Activated CD4-positive, alpha-beta T cell treated with anti-CD3 and anti-CD28 coated beads, Interleukin-2, amount 50 U/mL, for 24 hours (primary cell): Measurements from ENCODE around the gene PAM.
"Not testable (repeated sequence)": the region's sequence is repeated elsewhere in the genome, so short reads cannot be mapped to it uniquely, and the experiment has no call there.

Experiments used
- DNase-seq, 2 donors: peaks; one replicate each; pipeline ENCODE4 v3.0.0-alpha.2; 2020; ENCODE audit warnings: low read depth in 1 of 2, low spot score in 1 of 2

Gene PAM

DNA sequence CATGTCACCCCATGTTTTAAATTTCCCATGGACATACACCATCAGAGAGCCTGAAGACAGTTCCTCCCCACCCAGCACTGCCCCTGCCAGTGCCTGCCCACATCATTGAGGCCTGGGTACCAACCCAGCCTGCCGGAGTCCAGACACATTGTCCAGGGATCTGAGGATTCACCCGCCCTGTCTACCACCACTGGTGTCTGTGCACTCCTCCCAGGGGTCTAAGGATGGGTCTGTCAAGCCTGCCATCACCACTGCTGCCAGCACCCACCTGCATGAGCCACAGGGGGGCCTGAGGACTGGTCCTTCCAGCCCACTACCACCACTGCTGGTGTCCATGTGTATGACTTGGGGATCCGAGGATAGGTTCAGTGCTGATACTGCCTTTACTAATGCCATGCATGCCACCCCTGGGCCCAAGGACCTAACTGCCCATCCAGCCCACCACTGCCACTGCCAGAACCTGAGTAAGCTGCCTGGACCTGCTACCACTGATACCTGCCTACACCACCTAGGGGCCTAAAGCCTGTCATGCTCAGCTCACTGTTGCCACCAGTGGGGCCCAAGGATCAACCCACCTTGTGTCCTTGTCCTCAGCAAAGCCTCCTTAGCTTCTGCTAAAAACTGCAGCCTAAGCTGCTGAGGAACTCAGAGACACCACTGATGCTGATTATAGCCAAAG lies 227.0 kb downstream of the PAM start:
- DNase-seq = no peak

DNA sequence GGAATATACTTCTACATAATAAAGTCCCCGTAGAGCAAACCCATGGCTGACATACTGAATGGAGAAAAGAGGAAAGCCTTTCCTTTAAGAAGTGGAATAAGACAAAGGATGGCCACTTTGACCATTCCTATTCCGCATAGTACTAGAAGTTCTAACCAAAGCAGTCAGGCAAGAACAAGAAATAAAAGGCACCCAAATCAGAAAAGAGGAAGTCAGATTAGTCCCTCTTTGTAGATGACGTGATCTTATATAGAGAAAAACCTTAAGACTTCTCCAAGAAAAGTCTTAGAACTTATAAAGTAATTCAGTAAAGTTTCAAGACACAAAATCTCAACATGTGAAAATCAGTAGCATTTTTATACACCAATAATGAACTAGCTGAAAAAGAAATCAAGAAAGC lies 231.0 kb downstream of the PAM start:
- DNase-seq = no peak

DNA sequence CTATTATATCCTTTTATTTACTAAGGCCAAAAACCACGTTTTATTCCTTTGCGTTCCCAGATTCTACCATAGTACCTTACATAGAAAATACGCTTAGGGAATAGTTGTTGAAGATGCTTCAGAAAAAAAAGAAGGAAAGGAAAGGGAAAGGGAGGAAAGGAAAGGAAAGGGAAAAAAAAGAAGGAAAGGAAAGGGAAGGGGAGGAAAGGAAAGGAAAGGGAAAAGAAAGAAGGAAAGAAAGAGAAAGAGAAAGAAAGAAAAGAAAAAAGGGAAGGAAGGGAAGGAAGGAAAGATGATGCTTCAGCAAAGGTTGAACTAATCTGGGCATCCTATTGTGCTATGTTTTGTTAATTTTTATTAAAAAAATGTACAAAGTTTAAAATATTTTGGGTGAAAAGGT lies 233.4 kb downstream of the PAM start:
- DNase-seq = no peak

DNA sequence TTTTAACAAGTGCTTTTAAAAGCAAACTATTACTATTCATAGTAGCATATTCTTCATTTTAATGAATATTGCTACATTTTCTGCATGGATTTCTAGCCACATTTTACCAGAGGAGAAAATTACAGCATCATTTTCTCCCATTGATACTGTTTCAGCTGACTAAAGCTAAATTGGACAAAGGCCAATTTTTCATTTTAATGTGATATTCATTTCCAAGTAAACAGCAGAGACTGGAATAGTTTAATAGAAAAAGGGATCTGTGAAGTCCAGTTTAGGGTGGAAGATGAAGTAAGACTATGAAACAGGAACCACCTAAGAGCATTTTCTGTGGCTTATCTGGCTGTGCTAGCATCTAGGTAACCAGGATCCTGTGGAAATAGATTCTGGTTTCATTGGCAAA lies 236.7 kb downstream of the PAM start:
- DNase-seq = no peak

DNA sequence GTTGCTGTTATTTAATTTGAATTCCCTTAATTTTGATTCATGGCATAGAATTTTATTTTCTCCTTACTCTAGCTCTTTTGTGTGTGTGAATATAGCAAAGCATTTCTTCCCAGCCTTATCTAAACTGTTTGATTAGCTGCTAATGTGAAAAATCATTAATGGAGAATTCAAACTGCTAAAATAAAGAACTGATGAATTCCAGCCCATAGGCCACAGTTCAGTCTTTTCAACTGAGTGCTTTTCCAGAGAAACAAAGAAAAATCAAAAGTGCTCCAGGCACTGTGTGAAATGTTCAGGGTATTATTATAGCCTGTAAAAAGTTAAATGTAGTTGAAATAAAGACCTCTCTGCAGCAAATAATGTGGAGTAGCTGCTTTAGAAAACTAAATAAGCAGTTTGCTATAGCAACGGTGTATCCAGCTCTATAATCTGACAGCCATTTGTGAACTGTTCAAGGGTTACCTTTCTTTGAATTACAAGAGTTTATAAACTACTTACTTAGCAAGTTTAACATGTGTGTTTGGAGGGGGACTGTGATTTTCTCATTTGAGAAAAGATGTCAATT lies 241.0 kb downstream of the PAM start:
- DNase-seq = no peak

DNA sequence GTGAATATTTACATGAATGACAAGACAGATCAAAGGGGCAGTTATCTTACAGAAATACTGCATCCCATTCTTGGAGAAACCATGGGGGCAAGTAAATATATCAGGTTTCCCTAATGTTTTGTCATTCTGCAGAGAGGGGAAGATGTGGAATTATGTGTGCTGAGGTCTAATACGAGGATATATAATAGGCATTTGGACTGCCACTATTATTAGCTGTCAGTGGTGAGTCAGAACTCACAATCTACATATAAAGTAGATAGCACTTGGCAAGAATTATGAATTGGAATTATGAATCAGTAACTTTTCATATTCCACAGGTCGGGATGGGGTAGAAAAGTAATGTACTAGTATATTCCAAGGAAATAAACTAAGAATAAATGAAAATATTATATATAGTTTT lies 243.1 kb downstream of the PAM start:
- DNase-seq = no peak

DNA sequence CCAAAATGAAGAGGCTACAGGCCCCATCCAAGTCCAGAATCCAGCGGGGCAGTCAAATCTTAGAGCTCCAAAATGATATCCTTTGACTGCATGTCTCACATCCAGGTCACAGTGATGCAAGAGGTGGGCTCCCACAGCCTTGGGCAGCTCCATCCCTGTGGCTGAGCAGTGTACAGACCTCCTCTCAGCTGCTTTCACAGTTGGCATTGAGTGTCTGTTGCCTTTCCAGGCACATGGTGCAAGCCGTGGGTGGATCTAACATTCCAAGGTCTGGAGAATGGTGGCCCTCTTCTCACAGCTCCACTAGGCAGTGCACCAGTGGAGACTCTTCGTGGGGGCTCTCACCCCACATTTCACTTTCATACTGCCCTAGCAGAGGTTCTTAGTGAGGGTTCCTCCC lies 244.1 kb downstream of the PAM start:
- DNase-seq = no peak

DNA sequence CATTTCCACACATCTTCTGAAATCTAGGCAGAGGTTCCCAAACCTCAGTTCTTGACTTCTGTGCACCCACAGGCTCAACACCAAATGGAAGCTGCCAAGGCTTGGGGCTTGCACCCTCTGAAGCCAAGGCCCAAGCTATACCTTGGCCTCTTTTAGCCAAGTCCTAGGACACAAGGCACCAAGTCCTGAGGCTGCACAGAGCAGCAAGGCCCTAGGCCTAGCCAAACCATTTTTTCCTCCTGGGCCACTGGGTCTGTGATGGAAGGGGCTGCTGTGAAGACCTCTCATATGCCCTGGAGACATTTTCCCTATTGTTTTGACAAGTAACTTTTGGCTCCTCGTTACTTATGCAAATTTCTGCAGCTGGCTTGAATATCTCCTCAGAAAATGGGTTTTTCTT lies 244.5 kb downstream of the PAM start:
- not testable (repeated sequence) for DNase-seq

DNA sequence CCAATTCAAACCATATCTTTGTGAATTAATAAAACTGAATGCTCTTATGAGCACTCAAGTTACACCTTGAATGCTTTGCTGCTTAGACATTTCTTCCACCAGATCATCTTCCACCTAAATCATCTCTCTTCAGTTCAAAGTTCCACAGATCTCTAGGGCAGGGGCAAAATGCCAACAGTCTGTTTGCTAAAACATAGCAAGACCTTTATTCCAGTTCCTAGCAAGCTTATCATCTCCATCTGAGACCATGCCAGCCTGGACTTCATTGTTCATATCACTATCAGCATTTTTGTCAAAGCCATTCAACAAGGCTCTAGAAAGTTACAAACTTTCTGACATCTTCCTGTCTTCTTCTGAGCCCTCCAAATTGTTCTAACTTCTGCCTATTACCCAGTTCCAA lies 245.0 kb downstream of the PAM start:
- no peak for DNase-seq

DNA sequence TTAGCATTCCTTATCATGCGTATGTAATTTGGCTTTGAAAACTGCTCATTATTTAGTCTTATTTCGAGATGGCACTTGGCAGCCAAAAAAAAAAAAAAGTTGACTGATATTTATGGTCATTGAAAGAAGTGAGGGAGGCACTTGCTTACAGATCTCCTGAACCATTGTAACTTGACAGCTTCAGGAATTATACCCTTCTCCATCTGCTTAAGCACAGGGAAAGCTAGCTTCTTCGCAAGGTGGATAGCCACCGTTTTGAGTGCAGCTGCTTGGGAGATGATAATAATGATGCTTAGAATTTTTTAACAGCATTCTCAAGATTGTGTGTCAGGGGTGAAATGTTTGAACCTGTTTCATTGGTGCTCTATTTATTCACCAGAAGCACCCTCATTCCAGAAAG lies 248.8 kb downstream of the PAM start:
- DNase-seq = no peak

DNA sequence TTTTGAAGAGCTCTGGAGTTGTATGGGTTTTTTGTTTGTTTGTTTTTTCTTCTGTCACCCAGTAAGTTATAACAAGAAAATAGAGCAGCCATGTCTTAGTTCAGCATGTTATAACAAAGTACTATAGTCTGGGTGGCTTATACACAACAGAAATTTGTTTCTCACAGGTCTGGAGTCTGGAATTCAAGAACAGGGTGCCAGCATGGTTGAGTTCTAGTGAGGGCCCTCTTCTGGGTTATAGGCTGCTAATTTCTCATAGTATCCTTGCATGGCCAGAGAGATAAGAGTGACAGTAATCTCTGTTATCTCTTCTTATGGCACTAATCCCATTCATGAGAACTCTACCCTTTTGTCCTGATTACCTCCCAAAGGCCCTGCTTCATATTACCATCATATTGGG lies 250.2 kb downstream of the PAM start:
- DNase-seq = no peak

DNA sequence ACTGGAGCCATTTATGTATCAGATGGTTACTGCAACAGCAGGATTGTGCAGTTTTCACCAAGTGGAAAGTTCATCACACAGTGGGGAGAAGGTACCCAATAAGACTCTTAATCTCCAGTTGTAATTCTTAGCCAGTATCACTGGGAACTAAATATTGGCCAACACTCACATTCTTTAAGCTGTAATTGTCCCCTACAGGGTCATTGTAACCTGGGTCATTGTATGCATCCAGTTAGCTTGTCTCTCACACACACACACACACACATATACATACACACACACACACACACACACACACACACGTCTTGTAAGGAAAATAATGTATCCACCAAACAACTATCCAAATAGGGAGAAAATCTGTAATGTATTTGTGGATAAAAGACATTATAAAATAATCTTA lies 251.8 kb downstream of the PAM start:
- no peak for DNase-seq

DNA sequence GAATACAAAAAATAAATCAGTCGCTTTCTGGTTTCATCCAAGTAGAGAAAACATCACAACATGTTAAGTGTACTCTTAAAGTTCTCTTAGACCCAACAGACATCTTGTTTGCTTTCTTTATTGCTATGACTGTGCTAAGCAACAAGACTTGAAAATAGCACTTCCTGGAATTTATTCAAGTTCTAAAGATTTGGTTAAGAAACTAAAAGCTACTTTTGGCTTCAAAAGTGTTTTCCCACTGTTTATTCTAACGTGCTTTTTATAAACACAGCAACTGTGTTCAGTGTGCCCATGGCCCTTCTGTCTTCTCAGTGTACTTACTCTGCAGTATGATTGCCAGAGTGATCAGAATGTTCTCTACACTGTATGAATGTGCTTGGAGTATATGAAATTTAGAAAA lies 255.1 kb downstream of the PAM start:
- no peak for DNase-seq

DNA sequence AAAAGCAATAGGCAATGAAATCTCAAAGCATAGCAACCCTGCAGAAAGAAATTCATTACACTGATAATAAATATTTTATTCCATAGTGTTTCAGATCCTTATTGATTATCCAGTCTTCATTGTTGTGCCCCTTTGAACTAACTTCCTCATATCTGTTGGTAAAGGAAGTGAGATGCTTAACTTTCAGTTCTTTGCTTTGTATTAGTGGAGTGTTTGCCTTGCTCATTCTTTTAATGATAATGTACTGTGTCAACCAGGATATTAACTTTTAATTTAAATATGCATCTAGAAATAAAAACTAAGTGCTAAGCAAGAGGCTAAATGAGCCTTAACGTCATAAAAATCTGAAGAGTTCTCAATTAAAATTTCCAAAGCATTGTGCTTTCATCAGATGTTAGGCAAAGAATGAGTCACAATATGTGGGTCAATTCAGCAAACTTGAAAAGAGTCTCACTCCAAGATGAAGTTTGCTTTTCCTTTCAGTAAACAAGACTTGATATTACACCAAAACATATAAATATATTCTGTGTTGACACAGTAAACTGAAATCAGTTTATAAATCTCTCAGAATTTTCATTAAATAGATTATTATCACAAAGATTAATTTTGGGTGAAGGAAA lies 258.9 kb downstream of the PAM start:
- DNase-seq = no peak

DNA sequence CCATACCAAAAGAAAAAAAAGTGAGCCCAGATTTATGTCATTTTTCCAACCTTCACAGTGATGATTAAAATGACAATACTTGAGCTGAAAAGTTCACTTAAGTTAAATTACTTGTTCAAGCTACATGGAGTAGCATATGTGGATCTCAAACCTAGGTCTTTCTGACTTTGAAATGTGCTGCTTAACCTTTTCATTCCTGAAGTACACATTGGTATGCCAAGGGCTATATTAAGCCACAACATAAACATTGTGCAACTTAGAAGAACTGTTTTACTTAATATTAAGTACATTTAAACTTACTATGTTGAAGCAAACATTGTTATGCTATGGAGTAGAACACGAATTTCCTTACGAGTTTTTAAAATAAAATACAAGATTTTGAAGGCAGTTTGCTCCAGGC lies 259.9 kb downstream of the PAM start:
- DNase-seq = no peak

DNA sequence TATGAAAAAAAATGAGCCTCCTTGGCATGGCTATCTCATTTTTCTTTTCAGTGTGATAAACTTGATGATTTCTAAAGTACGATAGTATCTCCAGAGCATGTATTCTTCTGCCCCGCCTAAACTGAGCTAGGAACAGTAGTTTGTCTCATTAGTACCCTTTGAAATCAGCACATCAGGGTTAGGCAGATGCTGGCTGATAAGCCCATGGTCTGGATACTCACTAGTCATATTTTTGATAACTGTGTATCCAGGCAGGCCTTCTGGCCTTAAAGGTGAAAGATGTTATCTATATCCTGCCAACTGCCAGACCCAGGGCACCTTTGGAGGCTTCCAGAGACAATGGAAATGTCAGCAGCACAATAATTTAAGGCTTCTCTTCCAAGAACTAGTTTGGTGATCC lies 261.1 kb downstream of the PAM start:
- DNase-seq = no peak

DNA sequence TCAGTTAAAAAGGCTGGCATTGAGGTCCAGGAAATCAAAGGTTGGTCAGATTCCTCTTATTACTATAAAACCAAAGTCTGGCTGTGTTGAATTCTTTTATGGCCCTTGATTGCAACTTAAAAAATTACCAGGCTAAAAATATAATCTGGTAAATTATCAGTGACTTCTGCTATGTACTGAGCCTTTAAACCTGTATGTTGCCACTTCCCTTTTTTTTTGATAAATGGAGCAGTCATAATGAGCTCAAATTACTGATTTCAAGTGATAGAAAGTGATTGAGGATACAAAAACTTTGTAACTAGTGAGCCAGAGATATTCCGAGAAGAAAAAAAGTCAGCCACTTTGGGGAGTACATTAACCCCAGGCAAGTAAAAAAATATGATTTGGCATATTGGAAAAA lies 264.7 kb downstream of the PAM start:
- no peak for DNase-seq

DNA sequence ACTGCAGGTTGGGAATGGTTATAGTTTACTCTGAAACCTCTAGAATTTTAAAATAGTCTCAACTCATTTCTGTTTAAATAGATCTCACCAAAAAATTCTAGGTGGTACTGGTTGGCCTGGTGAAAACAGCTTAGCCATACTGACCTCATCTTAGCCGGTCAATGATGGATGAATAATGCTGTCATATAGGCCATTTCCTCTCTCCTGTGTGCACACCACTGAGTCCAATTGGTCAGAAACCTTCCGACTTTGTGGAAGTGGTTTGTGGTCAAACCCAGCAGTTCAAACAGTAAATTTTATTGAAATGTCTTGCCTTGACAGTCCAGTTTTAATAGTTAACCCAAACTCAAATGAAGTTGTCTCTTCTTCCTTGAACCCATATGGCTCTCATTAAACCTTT lies 266.2 kb downstream of the PAM start:
- no peak for DNase-seq

DNA sequence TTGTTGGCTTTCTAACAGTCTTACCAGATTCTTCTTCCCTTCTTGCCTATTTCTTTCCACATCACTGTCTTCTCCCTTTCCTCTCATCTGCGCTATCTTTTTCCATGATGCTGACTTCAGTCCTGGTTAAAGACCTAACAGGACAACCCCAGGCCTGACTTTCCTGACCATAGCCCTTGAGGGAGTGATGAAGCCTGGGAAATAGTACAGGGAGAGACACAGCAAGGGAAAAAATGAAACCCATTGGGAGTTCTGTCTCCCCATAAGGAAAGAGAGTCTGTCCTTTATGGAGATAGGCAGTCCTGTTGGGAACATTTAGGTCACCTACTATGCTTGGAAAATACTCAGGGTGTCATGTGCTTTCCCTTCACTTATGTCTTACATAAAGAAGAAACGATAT lies 272.2 kb downstream of the PAM start:
- DNase-seq = no peak

DNA sequence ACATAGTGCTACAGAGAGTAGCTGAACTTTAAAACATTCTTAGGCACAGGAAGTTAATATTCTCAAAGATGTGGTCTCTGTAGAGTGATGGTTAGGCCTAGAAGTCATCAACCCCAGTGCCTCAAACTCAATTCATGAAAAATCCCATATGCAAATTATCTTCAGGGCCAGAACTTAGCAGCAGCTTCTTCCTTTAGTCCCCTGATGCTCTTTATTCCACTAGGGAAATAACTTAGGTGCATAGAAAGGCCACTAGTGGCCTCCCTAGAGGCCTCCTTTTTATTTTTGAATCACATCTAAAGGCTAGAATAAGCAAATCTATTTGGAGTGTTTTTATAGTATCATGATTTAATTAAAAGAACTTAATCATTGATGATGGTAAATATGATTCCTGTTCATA lies 276.5 kb downstream of the PAM start:
- DNase-seq = no peak

DNA sequence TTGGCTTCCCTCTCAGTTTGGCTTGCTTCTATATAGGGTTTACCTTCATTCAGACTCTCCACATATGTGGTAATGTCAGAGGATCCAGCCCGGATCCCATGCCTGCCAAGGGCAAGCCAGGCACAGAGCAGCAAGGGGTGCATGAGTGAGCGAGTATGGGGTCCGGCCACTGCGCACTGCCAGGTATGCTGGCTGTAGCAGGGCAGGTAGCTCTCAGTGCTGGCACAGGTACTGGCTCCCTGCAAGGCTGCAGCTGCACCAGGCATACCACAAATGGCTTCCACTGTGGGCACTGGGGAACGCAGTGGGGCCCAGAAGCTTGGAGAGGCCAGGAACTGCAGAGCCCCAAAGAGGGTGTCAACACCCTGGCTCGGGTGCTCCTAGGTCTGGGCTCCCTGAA lies 278.6 kb downstream of the PAM start:
- DNase-seq = no peak

DNA sequence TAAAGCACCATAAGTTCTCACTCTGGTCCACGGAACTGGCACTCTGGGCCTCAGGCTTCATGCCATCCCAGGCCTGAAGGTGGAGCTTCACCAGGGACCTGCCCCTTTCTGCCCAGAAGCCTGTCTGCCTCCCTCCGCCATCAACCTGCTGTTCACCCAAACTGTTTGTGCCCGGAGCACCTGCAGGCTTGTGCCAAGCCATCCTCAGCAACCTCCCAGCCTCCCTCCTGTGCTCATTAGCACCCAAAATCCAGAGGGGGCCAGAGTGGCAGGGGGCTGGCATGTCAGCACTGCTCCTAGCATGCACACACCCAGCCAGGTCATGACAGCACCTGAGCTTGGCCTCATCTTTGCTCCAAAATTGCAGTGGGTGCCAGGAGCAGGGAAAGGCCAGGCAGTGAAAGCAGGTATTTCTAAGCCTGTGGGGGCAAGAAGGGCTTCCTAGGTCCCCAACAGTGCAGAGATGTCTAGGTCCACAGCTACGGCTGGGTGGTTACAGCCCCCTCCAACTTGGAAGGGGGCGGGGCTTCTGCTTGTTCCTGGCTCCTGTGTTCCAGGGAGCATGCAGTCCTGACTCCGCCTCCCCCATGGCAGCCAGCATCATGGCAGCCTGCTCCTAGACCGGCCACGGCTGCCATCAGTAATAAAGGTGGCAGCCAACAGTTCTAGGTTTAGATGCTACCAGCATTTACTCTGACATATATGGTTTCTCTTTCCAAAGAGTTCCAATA lies 279.7 kb downstream of the PAM start:
- no peak for DNase-seq
